ENCODE measurements around the gene TARM1. TPM values are rescaled to one million over a fixed set of nuclear protein-coding genes. Genes with fewer than 3 reads are reported as not detected.
A peak's percentile ranks its signal among the peaks of the same experiment; 100 is the strongest.
"Not testable (repeated sequence)": the region's sequence is repeated elsewhere in the genome, so short reads cannot be mapped to it uniquely, and the experiment has no call there.

Gene TARM1
- polyA plus RNA-seq, 1 donor from 2014 or later = not detected

DNA sequence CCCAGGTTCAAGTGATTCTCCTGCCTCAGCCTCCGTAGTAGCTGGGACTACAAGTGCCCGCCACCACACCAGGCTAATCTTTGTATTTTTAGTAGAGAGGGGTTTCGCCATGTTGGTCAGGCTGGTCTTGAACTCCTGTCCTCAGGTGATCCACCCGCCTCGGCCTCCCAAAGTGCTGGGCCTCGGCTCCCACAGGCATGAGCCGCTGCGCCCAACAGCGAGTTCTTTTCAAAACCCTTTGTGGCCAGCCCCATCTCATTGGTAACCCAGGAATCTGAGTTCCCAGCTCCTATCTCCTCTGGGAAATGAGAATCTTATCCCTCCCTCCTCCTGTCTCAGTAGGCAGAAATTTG, 18.7 kb upstream of the TARM1 start:
- H3K36me3 ChIP-seq (ENCODE audit: insufficient read depth, low read length); H3F3A ChIP-seq (ENCODE audit: insufficient read depth, low read length, poor library complexity, severe bottlenecking); H3K27ac ChIP-seq (ENCODE audit: low read length); H3K9me2 ChIP-seq (ENCODE audit: insufficient read depth, low read length); H3K9ac ChIP-seq (ENCODE audit: low read length); H3K4me2 ChIP-seq (ENCODE audit: low read length); H2AFZ ChIP-seq (ENCODE audit: low read depth, low read length); H3K4me3 ChIP-seq (ENCODE audit: low read length); H3K9me3 ChIP-seq (ENCODE audit: low read length); H4K20me1 ChIP-seq (ENCODE audit: insufficient read depth): not testable (repeated sequence)
- Histone ChIP-seq H3K79me2 (replicated peaks; ENCODE audit: insufficient read depth, low read length) (peaks cover 14% of the 10 kb centered on the region), H3K27me3 (ENCODE audit: insufficient read depth, low read depth, low read length) (peaks cover 28% of the 10 kb centered on the region)

DNA sequence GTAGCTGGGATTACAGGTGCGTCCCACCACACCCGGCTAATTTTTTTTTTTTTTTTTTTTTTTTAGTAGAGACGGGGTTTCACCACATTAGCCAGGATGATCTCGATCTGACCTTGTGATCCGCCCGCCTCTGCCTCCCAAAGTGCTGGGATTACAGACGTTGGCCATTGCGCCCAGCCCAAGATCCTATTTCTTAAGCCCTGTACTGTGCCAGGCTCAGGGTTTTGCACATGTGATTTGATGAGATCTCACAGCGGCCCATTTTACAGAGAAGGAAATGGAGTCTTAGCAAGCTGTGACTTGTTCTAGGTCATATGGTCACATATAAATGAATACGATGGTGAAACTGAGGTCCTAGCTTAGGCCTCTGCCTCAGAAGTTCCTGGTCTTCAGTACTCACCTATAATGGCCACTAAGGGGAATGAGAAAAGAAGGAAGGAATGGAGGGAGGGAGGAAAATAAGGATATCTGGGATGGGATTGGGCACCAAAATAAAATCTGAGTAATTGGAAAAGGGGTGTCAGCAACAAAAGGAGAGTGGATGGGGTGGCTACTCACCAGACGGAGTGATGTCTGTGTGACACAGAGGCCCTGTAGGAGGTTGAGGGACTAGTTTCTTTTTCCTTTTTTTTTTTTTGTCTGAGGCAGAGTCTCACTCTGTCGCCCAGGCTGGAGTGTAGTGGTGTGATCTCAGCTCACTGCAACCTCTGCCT, 18.2 kb upstream of the TARM1 start:
- H3K4me3 ChIP-seq (ENCODE audit: low read length) = no peak overlapping the region
- no peak overlapping the region for H3K27ac ChIP-seq (ENCODE audit: low read length)
- H3F3A ChIP-seq (ENCODE audit: insufficient read depth, low read length, poor library complexity, severe bottlenecking) = no peaks in the 10 kb centered on the region
- no peak overlapping the region for H3K9ac ChIP-seq (ENCODE audit: low read length)
- H3K36me3 ChIP-seq (ENCODE audit: insufficient read depth, low read length) = no peaks in the 10 kb centered on the region
- TF ChIP-seq TAF1 (IDR thresholded peaks at IDR 0.05; ENCODE audit: low read depth) = no peak
- no peak for TF ChIP-seq SMC3 (conservative IDR thresholded peaks at IDR 0.05; ENCODE audit: poor library complexity)
- peaks cover 11% of the 10 kb centered on the region for H3K79me2 ChIP-seq (replicated peaks; ENCODE audit: insufficient read depth, low read length)
- H3K9me2 ChIP-seq (ENCODE audit: insufficient read depth, low read length) = no peaks in the 10 kb centered on the region
- peaks cover 29% of the 10 kb centered on the region for H3K27me3 ChIP-seq (ENCODE audit: insufficient read depth, low read depth, low read length)
- no peaks in the 10 kb centered on the region for H4K20me1 ChIP-seq (ENCODE audit: insufficient read depth)
- no peak overlapping the region for H2AFZ ChIP-seq (ENCODE audit: low read depth, low read length)
- no peaks in the 10 kb centered on the region for H3K9me3 ChIP-seq (ENCODE audit: low read length)
- no peak overlapping the region for H3K4me2 ChIP-seq (ENCODE audit: low read length)

DNA sequence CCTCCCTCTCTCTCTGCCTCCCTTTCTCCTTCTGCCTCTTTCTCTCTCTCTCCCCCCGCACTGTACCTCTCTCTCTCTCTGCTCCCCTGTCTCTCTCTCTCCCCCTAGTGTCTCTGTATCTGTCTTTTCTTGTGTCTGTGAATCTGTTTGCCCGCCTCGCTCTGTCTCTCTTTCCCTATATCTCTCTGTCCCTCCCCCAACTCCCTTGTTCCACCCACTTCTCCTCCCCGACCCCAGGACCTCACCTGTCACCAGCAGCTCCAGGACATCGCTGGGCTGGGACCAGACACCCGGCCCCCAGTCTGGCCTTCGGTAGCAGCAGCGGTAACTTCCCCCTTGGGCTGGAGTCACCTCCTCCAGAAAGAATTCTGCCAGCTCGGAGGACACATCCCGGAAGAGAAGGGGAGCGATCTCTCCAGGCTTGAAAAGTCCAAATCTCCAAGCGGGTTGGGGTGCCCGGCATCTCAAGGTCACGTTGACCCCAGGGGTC, 15.5 kb upstream of the TARM1 start:
- H3F3A ChIP-seq (ENCODE audit: insufficient read depth, low read length, poor library complexity, severe bottlenecking) = no peaks in the 10 kb centered on the region
- TF ChIP-seq EZH2 (IDR thresholded peaks at IDR 0.05; ENCODE audit: borderline replicate concordance, insufficient read depth, low read length, poor library complexity, severe bottlenecking) (no peak), TAF1 (IDR thresholded peaks at IDR 0.05; ENCODE audit: low read depth) (no peak), EP300 (conservative IDR thresholded peaks at IDR 0.05; ENCODE audit: poor library complexity, severe bottlenecking) (no peak), SMC3 (conservative IDR thresholded peaks at IDR 0.05; ENCODE audit: poor library complexity) (no peak), MXI1 (conservative IDR thresholded peaks at IDR 0.05; ENCODE audit: poor library complexity, severe bottlenecking) (no peak), RAD21 (conservative IDR thresholded peaks at IDR 0.05) (no peak), POLR2AphosphoS5 (IDR thresholded peaks at IDR 0.05) (no peak)
- TF ChIP-seq, protein P1, sequence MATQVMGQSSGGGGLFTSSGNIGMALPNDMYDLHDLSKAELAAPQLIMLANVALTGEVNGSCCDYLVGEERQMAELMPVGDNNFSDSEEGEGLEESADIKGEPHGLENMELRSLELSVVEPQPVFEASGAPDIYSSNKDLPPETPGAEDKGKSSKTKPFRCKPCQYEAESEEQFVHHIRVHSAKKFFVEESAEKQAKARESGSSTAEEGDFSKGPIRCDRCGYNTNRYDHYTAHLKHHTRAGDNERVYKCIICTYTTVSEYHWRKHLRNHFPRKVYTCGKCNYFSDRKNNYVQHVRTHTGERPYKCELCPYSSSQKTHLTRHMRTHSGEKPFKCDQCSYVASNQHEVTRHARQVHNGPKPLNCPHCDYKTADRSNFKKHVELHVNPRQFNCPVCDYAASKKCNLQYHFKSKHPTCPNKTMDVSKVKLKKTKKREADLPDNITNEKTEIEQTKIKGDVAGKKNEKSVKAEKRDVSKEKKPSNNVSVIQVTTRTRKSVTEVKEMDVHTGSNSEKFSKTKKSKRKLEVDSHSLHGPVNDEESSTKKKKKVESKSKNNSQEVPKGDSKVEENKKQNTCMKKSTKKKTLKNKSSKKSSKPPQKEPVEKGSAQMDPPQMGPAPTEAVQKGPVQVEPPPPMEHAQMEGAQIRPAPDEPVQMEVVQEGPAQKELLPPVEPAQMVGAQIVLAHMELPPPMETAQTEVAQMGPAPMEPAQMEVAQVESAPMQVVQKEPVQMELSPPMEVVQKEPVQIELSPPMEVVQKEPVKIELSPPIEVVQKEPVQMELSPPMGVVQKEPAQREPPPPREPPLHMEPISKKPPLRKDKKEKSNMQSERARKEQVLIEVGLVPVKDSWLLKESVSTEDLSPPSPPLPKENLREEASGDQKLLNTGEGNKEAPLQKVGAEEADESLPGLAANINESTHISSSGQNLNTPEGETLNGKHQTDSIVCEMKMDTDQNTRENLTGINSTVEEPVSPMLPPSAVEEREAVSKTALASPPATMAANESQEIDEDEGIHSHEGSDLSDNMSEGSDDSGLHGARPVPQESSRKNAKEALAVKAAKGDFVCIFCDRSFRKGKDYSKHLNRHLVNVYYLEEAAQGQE (IDR thresholded peaks at IDR 0.05; ENCODE audit: borderline replicate concordance) = no peak
- TF ChIP-seq, protein P2, sequence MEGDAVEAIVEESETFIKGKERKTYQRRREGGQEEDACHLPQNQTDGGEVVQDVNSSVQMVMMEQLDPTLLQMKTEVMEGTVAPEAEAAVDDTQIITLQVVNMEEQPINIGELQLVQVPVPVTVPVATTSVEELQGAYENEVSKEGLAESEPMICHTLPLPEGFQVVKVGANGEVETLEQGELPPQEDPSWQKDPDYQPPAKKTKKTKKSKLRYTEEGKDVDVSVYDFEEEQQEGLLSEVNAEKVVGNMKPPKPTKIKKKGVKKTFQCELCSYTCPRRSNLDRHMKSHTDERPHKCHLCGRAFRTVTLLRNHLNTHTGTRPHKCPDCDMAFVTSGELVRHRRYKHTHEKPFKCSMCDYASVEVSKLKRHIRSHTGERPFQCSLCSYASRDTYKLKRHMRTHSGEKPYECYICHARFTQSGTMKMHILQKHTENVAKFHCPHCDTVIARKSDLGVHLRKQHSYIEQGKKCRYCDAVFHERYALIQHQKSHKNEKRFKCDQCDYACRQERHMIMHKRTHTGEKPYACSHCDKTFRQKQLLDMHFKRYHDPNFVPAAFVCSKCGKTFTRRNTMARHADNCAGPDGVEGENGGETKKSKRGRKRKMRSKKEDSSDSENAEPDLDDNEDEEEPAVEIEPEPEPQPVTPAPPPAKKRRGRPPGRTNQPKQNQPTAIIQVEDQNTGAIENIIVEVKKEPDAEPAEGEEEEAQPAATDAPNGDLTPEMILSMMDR (IDR thresholded peaks at IDR 0.05; ENCODE audit: poor library complexity, severe bottlenecking) = no peak
- no peak overlapping the region for H2AFZ ChIP-seq (ENCODE audit: low read depth, low read length)
- no peaks in the 10 kb centered on the region for H3K9me3 ChIP-seq (ENCODE audit: low read length)
- H3K27ac ChIP-seq (ENCODE audit: low read length) = no peak overlapping the region
- no peaks in the 10 kb centered on the region for H3K36me3 ChIP-seq (ENCODE audit: insufficient read depth, low read length)
- no peaks in the 10 kb centered on the region for H4K20me1 ChIP-seq (ENCODE audit: insufficient read depth)
- H3K79me2 ChIP-seq (replicated peaks; ENCODE audit: insufficient read depth, low read length) = no peaks in the 10 kb centered on the region
- no peak overlapping the region for H3K4me3 ChIP-seq (ENCODE audit: low read length)
- no peaks in the 10 kb centered on the region for H3K9me2 ChIP-seq (ENCODE audit: insufficient read depth, low read length)
- H3K27me3 ChIP-seq (ENCODE audit: insufficient read depth, low read depth, low read length) = peaks cover 29% of the 10 kb centered on the region
- H3K4me2 ChIP-seq (ENCODE audit: low read length) = no peak overlapping the region
- no peak overlapping the region for H3K9ac ChIP-seq (ENCODE audit: low read length)

DNA sequence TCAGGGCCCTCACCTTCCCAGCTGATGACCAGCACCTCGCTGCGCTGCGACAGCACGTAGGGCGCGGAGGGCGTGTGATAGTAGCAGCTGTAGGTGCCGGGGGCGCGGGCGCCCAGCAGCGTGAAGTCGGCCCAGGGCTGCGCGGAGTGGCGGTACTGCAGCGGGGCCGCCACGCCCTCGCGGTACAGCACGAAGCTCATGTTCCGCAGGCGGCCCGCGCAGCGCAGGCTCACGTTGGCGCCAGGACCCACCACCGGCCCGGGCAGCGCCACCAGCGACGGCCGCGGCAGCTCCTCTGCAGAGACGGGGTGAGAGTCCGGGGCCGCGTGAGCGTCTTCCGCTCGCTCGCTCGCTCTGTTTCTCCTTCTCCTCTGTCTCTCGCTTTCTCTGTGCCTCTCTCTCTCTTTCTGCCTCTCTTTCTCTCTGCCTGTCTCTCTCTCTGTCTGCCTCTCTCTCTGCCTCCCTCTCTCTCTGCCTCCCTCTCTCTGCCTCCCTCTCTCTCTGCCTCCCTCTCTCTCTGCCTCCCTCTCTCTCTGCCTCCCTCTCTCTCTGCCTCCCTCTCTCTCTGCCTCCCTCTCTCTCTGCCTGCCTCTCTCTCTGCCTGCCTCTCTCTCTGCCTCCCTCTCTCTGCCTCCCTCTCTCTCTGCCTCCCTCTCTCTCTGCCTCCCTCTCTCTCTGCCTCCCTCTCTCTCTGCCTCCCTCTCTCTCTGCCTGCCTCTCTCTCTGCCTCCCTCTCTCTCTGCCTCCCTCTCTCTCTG, 14.9 kb upstream of the TARM1 start:
- H3K79me2 ChIP-seq (replicated peaks; ENCODE audit: insufficient read depth, low read length); H3K9me3 ChIP-seq (ENCODE audit: low read length); H3K36me3 ChIP-seq (ENCODE audit: insufficient read depth, low read length); H3F3A ChIP-seq (ENCODE audit: insufficient read depth, low read length, poor library complexity, severe bottlenecking); H3K27ac ChIP-seq (ENCODE audit: low read length); H3K9me2 ChIP-seq (ENCODE audit: insufficient read depth, low read length); H2AFZ ChIP-seq (ENCODE audit: low read depth, low read length); H3K4me2 ChIP-seq (ENCODE audit: low read length); H4K20me1 ChIP-seq (ENCODE audit: insufficient read depth): not testable (repeated sequence)
- Histone ChIP-seq H3K9ac (ENCODE audit: low read length) (peak overlapping the region; percentile 30), H3K27me3 (ENCODE audit: insufficient read depth, low read depth, low read length) (peaks cover 29% of the 10 kb centered on the region), H3K4me3 (ENCODE audit: low read length) (peak overlapping the region; percentile 62)
